Stimulated activated CD8-positive, alpha-beta memory T cell treated with anti-CD3 and anti-CD28 coated beads, Interleukin-15, amount 100 ng/mL, for 48 hours (primary cell): Measurements from ENCODE around the gene MBP.

Experiments
- DNase-seq, 2 donors: peaks; one replicate each; pipeline ENCODE4 v3.0.0-alpha.2; 2020; ENCODE audit warnings: low read depth in 2 of 2

MBP gene

GRCh38 chr18:77082316-77082955 is 50.1 kb downstream of the MBP start:
- DNase-seq, result no peak

DNA sequence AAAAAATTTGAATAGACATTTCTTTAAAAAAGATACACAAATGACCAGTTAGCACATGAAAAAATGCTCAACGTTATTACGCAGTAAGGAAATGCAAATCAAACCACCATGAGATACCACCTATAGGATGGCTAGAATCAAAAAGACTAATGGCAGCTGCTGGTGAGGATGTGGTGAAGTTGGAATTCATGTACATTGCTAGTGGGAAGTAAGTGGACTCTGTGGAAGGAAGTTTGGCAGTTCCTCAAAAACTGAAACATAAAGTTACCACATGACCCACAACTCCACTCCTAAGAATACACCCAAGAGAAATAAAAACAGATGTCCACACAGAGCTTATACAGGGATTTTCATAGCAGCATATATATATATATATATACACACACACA is 51.2 kb downstream of the MBP start:
- DNase-seq, result no peak

DNA sequence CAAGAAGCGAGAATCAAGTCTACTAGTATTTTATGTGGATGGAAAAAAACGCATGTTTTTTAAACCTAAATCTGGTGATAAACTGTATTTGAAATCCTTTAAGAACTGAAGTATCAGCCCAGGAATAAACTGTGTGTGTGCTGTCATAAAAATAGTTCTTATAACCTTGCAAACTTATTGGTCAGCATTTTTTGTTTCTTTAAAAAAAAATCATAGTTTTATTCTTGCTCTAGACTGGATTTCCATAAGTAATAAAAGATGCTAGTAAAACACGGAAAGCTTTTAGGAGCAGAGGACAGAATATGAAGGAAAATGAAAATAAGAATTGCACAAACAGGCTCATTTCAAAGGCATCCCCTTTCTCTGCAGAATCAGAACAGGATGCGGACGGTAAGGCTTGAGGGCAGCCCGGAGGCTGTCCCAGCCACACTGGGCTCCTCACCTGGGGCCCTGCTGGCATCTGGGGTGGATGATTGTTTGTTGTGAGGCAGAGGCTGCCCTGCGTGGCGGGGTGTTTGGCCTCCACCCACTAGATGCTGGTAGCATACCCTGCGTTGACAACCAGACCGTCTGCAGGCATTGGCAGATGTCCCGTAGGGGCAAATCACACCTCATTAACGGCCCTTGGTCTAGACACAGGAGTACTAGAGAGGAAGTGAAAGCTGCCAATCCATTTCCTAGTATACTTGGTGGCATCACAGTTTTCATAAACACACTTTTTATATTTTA is 52.5 kb downstream of the MBP start:
- no peak for DNase-seq

DNA sequence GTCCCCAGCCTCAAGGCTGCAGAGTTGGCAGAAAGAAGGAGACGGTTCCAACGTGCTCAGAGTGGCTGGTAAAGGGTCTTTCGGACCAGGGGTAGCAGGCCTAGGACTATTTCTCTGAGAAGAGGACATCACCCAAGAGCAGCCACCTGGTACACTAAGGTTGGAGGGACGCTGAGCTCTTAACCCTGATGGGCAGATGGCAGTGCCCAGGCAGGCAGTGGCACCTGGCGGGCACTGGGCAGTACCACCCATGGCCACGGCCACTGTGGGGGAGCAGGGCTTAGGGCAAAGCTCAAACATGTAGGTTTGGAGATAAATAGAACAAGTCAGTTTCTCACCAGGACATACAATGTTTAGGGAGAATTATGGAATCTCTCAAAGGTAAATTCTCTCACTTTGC is 53.5 kb downstream of the MBP start:
- DNase-seq, result no peak

DNA sequence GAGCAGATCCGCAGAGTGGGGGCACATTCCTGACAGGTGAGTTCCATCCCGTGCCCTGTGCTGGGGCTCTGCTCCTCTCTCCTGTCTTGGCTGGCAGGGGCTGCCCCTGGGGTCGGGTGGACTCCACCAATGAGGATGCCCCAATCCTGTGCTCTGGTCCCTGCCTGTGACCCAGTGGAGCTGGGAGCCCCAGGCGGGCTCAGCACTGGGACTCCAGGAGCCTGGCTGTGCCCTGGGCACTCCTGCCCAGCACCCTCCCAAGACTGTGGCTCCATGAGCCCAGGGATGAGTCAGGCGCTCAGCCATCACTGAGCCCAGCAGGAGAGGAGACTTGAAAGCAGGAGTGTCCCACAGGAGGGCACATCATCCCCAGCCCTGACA is 53.9 kb downstream of the MBP start:
- no peak for DNase-seq

GRCh38 chr18:77077941-77078689 is 54.5 kb downstream of the MBP start:
- no peak for DNase-seq

DNA sequence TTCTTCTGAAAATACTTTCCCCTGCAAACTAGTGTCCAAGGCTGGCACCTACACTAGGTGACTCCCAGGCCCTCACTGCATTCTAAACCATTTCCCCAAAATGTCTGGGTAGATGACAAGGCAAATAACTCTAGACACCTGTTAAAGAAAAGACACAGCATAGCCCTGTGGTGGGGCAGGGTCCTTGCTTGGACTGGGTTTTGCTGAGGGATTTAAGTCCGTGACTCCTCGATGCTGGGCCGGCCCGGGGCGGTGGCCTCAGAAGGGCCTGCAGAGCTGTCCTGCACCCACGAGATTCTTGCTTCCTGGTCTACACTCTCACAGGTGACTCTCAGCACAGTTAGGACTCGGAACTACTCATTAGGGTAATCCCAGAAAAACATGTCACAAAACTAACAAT is 55.2 kb downstream of the MBP start:
- no peak for DNase-seq

DNA sequence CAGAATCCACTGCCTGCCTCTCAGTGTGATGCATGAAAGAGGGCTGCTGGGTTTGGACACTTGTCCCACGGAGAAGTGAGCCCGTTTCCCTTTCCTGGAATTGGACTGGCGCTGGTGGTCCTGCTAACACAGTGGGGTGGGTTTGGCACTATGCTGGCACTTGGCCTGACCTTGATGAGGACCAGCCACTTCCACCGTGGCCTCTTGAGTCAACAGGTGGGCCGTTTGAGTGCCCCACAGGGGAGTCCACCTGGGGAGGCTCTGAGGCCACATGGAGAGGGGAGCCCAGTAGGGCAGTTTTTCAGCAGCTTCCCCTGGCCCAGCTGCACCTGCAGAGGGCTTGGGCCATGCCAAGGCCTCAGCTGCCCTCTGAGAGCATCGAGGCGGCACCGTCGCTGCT is 56.5 kb downstream of the MBP start:
- DNase-seq, result no peak

- DNase-seq, result no peak
Observed at GRCh38 chr18:77074431-77074830, 58.2 kb downstream of the MBP start.

DNA sequence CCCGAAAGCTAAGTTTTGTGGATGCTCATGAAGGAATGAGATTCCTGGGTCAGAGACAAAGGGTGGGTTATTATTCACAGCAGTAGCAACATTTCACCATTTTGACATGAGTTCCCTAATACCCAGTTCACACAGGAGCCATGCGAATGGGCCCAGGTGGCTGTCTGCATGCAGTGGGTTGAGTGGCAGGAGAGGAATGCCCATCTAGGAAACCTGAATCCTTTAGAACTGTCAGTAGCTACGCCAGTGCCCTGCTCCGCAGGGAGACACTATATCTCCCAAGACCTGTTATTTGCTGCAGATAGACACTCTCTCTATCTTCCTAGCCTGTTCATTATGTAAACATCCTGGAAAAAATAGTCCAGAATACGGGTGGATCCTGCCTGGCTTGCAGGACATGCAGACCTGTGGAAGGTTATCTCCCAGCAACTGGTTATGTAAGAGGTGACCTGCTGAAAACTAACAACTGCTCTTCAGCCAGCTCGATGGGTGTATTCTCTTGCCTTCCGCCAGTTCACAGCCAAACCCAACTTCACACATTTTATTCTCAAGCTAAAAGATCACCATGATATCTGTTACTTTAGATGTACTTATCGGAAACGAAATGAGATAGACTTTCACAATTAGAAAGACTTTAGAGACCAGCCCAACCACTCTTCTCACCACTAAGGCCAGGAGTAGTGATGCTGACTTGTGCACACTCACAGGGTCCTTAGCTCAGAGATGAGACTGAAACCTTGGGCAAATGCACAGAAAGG is 59.1 kb downstream of the MBP start:
- no peak for DNase-seq

DNA sequence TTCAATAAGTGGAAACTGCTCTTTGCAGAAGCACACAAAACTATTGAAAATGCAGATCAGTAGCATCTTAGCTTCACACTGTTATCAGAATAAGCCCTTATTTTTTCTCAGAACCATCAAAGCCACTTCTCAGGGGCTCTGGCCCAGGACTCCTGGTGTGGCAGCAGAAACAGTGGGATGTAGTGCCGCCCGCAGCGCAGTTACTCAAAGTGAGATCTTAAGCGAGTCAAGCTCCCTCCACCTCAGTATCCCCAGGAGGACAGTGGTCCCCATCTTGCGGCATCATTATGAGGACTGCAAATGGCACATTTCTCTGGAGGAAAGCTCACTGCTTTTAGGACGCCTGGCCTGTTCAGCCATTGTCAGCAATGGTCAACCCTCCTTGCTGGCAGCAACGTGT is 60.0 kb downstream of the MBP start:
- DNase-seq, result no peak

GRCh38 chr18:77071711-77072292 is 60.8 kb downstream of the MBP start:
- DNase-seq, result no peak

DNA sequence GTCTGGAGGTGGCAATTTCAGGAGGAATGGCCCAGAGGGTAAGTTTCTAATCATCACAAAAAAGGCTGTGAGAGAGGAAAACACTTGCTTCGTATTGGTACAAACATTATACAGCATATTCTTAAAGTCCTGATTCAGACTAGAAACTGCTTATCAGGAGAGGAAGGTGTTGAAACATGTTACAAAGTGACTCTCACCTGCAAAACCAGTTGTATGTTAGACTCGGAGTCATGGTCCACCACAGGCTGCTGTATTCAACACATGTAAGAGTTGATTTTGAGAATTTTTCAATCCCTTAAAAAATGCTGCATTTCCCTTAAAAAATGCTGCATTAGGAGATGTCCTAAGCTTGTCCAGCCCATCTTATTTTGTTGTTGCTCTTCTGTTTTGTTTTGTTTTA is 61.5 kb downstream of the MBP start:
- no peak for DNase-seq

GRCh38 chr18:77070627-77071026 is 62.0 kb downstream of the MBP start:
- no peak for DNase-seq

DNA sequence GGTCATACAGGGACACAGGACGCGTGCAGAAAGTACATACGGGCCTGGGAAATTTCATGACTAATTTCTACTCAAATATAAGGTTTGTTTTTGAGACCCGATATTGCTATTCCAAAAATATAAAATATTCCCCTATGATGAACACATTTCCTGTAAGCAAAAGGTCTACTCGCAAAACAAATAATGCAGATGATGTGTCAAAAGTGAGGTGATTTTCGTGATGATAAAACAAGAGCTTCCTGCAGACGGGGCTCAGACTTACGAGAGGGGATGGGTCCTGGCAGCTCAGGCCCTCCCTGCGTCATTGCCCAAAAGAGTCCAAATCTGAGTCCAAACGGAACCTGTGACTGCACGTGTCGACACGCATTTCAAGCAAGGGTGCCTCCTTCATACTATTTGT is 62.7 kb downstream of the MBP start:
- no peak for DNase-seq

GRCh38 chr18:77069482-77069881 is 63.1 kb downstream of the MBP start:
- no peak for DNase-seq

DNA sequence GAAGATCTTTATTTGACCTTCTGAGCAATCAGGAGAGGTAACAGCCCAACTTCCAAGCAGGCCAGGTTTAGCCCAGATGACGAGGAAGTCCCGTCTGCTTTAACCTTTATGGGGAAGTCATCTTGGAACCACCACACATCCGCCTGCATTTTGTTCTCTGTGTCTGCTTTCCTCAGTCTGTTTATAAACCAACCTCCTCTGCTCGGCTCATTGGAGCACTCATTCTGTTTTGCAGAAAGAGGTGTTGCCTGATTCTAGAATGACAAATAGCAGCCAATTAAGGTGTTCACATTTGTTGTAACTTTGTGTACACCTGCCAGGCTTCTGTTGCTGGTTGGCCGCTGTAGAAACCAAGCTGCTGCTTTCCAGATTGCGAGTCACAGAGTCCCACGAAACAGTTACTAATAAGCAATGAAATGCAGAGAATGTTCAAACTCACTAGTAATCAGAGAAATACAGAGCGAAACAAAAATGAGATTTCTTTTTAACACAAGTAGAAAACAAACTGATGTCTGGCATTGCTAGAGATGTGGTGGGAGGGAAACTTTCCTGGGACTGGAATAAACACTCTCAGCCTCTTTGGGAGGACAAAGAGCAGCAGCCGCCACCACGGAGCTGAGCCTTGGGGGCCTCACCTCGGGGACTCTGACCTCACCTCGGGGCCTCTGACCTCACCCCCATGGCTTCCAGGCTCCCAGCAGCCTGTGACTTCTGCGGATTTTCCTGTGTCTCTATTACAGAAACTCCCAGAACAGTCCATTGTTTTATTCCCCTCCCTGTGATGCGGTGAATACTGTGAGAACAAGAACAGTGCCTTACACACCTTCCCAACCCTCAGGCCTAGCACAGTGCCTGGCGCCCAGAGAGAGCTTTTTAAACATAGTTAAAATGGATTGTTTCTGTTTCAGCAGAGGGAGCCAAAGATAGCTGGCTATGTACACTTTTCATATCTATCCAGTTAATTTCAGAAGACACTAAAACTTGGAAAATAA is 64.0 kb downstream of the MBP start:
- DNase-seq, result no peak

GRCh38 chr18:77067291-77068061 is 65.1 kb downstream of the MBP start:
- peak; percentile 72 to 76 for DNase-seq

- DNase-seq, result no peak
Observed at GRCh38 chr18:77066689-77067088, 65.9 kb downstream of the MBP start.

DNA sequence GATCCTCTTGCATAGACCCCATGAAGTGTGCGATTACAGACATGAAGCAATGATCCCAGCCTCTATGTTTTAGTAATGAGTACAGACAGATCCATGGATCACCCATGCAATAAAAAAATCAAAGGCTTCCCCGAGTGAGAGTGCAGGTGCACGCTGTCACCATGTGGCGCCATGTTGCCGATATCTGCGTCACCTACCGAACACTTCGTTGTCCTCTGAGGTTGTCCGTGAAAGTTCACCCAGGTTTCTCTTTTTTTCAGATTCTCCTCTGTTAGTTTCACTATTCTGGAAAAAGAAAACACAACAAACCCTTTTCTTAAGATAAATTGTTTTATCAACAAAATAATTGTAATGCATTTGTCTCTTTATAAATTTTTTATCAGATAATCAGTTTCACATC is 66.5 kb downstream of the MBP start:
- DNase-seq, result no peak
